COLO668 (cell line): ENCODE data around the gene CNIH1.
"Not testable (repeated sequence)": the region's sequence is repeated elsewhere in the genome, so short reads cannot be mapped to it uniquely, and the experiment has no call there.

Source experiments
- DNase-seq: peaks from one replicate; lab custom pipeline; 2025; ENCODE audit not compliant: unreplicated experiment; lab: John Stamatoyannopoulos, UW

The CNIH1 gene

DNA sequence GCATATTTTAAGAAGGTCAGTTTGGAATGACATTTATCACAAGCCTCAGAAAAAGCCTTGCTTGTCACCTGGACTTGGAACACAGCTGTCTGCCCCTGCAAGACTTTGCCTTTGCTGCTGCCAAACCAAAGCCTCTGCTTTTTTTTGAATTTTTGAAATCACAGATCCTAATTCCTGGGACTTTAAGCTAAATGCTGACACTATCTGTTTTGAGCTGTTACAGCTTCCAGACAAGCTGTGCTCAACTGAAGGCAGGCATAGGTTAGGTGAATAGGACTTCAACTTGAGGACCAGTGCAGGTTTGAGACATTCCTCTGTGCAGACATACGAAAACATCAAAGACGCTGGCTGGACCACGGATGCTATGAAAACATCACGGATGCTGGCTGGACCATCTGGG lies 55.6 kb downstream of the CNIH1 start:
- DNase-seq, result no peak

DNA sequence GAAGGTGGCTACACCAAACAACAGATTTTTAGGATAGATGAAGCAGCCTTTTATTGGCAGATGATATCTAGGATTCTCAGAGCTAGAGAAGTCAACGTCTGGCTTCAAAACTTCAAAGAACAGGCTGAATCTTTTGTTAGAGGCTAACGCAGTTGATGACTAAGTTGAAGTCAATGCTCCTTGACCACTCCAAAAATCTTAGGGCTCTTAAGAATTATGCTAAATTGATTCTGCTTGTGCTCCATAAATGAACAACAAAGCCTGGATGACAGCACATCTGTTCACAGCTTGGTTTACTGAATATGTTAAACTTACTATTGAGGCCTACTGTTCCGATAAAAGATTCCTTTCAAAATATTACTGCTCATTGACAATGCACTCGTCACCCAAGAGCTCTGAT lies 57.3 kb downstream of the CNIH1 start:
- no peak for DNase-seq

DNA sequence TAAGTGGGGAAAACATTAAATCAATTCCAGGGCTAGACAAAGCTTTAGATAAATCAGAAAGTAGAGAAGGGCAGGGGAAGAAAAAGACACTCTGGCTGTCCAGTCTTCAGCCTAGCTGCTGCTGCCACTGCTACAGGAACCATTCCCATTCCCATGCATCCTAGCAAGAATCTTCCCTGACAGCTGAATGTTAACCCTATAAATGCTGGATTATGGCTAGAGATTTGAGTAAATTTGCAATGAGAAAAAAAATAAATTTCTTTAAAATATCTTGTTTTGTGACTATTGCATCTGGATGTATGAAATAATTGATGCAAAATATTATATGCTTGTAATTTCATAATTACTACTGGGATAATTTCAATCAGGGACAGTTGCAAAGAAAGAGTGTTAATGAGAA lies 59.4 kb downstream of the CNIH1 start:
- DNase-seq, result no peak

DNA sequence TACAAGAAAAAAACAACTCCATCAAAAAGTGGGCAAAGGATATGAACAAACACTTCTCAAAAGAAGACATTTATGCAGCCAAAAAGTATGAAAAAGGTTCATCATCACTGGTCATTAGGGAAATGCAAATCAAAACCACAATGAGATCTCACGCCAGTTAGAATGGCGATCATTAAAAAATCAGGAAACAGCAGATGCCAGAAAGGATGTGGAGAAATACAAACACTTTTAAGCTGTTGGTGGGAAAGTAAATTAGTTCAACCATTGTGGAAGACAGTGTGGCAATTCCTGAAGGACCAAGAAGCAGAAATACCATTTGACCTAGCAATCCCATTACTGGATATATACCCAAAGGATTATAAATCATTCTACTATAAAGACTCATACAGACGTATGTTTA lies 60.6 kb downstream of the CNIH1 start:
- not testable (repeated sequence) for DNase-seq

DNA sequence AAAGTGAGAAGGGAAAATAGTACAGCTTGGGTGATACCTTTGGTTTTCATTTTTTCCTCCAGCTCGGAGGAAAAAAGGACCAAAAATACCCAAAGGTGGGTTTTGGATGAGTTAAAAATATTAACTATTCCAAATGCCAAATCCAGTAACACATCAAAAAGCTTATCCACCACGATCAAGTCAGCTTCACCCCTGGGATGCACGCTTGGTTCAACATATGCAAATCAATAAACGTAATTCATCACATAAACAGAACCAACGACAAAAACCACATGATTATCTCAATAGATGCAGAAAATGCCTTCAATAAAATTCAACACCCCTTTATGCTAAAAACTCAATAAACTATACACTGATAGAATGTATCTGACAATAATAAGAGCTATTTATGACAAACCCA lies 62.3 kb downstream of the CNIH1 start:
- DNase-seq, result not testable (repeated sequence)

DNA sequence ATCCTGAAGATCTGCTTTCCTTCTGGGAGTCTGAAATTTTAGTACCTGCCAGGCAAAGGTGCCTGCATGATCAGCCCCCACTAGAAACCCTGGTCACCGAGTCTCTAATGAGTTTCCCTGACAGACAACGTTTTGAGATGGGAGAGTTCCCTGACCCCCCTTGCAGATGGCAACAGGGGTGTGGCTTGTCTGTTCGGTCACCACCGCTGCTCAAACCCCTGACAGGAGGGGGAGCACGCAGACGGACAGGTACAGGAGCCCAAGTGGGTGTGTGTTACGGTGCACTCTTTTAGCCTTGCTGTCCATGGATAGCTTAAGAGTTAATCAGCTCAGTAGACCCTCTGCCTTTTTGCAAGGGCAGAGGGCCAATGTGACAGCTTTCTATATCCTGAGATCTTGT lies 63.7 kb downstream of the CNIH1 start:
- DNase-seq, result no peak

DNA sequence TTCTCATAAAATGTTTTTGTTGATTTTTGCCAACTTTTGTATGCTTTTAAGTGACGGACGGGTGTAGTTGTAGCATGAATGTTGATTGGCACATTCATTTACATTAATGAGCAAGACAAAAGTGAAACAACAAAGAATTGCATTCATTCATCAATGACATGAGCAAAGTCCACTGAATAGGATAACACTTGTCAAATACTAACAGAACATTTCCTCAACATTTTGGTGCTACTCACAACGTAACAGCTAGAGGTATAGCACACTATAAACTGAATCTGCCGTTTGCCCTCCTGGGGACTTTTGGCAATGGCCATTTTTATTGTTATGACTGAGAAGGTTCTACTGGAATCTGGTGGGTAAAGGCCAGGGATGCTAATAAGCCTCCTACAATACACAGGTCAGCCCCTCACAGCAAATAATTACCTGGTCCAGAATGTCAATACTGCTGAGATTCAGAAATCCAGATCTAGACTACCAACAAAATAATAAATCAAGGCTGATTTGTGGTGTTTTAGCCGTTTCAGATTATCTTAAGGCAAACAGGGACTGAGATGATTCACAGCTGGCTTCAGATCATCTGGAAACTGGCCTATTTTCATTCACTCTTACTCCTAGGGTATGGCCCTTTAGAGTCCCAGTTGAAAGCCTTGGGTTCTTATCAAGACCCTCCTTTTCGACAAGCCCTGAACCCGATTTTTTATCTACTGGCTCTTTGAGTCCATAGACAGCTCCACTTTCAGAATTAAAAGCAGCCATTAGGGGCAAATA lies 66.9 kb downstream of the CNIH1 start:
- no peak for DNase-seq
